ENCODE results near the gene PGS1. TPM values are rescaled to one million over a fixed set of nuclear protein-coding genes. Genes with fewer than 3 reads are reported as not detected.

Gene PGS1
- total RNA-seq, 4 donors from 2014 or later, result 25.4 to 63.9 (median 38.4) TPM

- TF ChIP-seq CTCF (IDR thresholded peaks at IDR 0.05; ENCODE audit: low read depth), result no peak
Measured at GRCh38 chr17:78338486-78339259, 39.8 kb upstream of the PGS1 start.

GRCh38 chr17:78340183-78340955, 38.1 kb upstream of the PGS1 start:
- no peak for TF ChIP-seq CTCF (IDR thresholded peaks at IDR 0.05; ENCODE audit: low read depth)

GRCh38 chr17:78341559-78342448, 36.6 kb upstream of the PGS1 start:
- TF ChIP-seq CTCF (IDR thresholded peaks at IDR 0.05; ENCODE audit: low read depth), result no peak

GRCh38 chr17:78342449-78343186, 35.8 kb upstream of the PGS1 start:
- TF ChIP-seq CTCF (IDR thresholded peaks at IDR 0.05; ENCODE audit: low read depth), result no peak

DNA sequence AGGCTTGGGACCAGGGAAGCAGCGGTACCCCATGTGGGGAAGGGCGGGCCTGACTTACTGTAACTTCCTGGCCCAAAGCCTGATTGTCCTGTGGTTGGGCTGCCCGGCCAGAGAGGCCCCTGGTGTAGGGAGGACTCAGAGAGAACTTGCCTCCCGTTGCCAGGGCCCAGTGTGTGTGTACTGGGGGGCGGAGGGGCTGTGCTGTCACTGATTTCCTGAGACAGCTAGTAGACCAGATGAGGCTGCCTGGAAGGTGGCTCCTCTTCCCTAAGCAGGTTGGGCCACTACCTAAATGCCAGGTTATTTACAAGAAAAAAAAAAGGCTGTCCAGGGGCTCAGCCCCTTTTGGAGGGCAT, 35.3 kb upstream of the PGS1 start:
- TF ChIP-seq CTCF (IDR thresholded peaks at IDR 0.05; ENCODE audit: low read depth), result no peak

DNA sequence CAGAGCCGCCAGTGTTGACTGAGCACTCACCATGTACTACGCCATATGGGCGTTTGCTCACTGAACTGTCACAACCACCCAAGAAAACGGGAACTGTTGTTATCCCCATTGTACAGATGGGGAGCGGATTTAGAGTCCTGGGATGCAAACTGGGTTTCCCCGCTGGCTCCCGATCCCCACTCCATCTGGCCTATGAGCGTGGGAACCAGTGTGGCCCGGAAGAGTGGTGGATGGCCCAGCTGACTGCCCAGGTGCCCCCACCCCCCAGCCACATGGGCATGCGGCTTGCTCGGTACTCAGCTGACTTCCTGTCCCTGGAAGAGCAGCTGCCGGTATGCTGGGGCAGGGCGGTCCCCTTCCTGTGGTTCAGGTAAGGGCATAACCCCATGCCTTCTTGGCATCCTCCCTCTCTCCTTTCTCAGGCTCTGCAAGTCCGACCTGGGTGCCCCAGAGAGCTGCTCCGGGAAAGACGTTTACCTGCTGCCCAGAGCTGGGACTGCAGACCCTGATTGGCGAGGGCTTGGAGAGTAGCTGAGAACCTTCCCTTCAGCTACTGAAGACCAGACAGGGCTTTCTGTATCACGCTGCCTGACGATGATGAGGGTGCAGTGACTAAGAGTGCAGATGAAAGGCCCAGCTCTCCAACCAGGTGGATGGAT, 34.8 kb upstream of the PGS1 start:
- no peak for TF ChIP-seq CTCF (IDR thresholded peaks at IDR 0.05; ENCODE audit: low read depth)

All from subcutaneous adipose tissue (tissue), 4 donors.